ENCODE data around the gene PLEKHN1. TPM values are rescaled to one million over a fixed set of nuclear protein-coding genes. Genes with fewer than 3 reads are reported as not detected.

PLEKHN1 gene
- total and polyA plus RNA-seq, 7 experiments from 2014 or later: 0.18 to 3.0 (median 0.83) TPM; not detected in 1

DNA sequence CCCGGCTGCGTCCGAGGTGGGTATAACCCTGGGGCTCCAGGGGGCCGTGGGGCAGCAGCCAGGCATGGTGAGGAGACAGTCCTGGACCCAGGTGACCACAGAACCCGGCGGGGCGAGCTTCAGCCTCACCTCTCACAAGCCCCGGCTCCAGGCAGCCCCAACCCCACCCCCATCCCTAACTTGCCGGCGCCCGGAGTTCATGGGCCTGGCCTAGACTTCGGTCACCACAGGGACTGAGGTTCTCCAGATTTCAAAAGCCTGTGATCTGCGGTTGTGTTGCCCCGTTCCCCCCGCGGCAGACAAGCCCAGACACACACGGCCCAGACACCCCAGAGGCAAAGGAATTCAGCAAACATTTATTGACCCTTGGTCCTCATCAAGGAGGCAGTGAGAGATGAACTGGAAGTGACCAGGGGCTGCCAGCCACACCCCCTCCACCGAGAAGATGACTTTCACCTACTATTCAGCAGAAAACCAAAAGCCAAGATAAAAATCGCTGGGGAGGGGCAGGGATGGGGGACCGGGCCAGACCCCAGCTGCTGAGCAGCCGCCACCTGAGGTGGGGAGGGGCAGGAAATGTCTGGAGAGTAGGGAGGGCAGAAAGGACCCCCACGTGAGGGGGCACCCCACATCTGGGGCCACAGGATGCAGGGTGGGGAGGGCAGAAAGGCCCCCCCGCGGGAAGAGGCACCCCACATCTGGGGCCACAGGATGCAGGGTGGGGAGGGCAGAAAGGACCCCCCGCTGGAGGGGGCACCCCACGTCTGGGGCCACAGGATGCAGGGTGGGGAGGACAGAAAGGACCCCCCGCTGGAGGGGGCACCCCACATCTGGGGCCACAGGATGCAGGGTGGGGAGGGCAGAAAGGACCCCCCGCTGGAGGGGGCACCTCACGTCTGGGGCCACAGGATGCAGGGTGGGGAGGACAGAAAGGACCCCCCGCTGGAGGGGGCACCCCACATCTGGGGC, 29.7 kb downstream of the PLEKHN1 start:
- ATAC-seq: no peak
- H3K4me1 Mint-ChIP-seq: peaks cover 0 to 25% (median 12%) of the 10 kb centered on the region in 7 donors

GRCh38 chr1:996851-997712, 30.8 kb downstream of the PLEKHN1 start:
- Histone ChIP-seq H3K9me3 (ENCODE audit: control insufficient read depth in 2 of 3, low read length in 3 of 3) (peaks cover 0 to 3% (median 0%) of the 10 kb centered on the region in 3 experiments), H3K27ac (ENCODE audit: low read depth, low read length) (no peak overlapping the region), H3K27me3 (ENCODE audit: control insufficient read depth in 2 of 2, insufficient read depth in 2 of 2, low read length in 2 of 2) (peaks cover 3 to 7% of the 10 kb centered on the region in 2 donors), H3K4me1 (ENCODE audit: control insufficient read depth in 2 of 2, insufficient read depth in 2 of 2, low read length in 2 of 2) (peaks cover 12 to 18% of the 10 kb centered on the region in 2 donors), H3K4me3 (ENCODE audit: low read length) (no peak overlapping the region), H3K36me3 (ENCODE audit: control insufficient read depth in 2 of 3, insufficient read depth in 3 of 3, low read length in 3 of 3) (no peaks in the 10 kb centered on the region)
- DNase-seq (peak in 2 of 9 donors; percentile 5 to 7), ATAC-seq (no peak)
- POLR2A ChIA-PET: no interaction called here
- intact Hi-C loops (cut with micrococcal nuclease): no loop called here
- Mint-ChIP-seq H3K27me3 (peaks cover 2 to 40% (median 5%) of the 10 kb centered on the region in 5 donors), H3K36me3 (peaks cover 0 to 5% (median 0%) of the 10 kb centered on the region in 5 donors), H3K27ac (peak overlapping the region in 1 of 9 donors; percentile 33), H3K9me3 (peaks cover 0 to 9% (median 3%) of the 10 kb centered on the region in 11 donors), H3K4me1 (peaks cover 0 to 25% (median 12%) of the 10 kb centered on the region in 7 donors), H3K4me3 (peak overlapping the region in 5 of 10 donors; percentile 25 to 63 (median 39))
- CTCF ChIA-PET: interaction anchor here (0.9 to 1.3 kb wide), 2 partner anchors 14 to 444 kb away, joined by 3 to 7 read pairs; no protein-coding TSS in a partner anchor

More for the DNA sequence above, 29.7 kb downstream of the PLEKHN1 start:
- Histone ChIP-seq H3K27ac (ENCODE audit: low read depth, low read length) (no peak overlapping the region), H3K4me1 (ENCODE audit: control insufficient read depth in 2 of 2, insufficient read depth in 2 of 2, low read length in 2 of 2) (peaks cover 3 to 10% of the 10 kb centered on the region in 2 donors), H3K4me3 (ENCODE audit: low read length) (no peak overlapping the region), H3K36me3 (ENCODE audit: control insufficient read depth in 2 of 3, insufficient read depth in 3 of 3, low read length in 3 of 3) (no peaks in the 10 kb centered on the region), H3K9me3 (ENCODE audit: control insufficient read depth in 2 of 3, low read length in 3 of 3) (peaks cover 0 to 3% (median 0%) of the 10 kb centered on the region in 3 experiments), H3K27me3 (ENCODE audit: control insufficient read depth in 2 of 2, insufficient read depth in 2 of 2, low read length in 2 of 2) (peaks cover 2 to 4% of the 10 kb centered on the region in 2 donors)
- CTCF ChIA-PET: no interaction called here
- H3K27me3 Mint-ChIP-seq: peaks cover 6 to 38% (median 11%) of the 10 kb centered on the region in 5 donors
- POLR2A ChIA-PET: interaction anchor here (0.7 kb wide), 1 partner anchor 374 kb away, joined by 4 read pairs; no protein-coding TSS in a partner anchor
- intact Hi-C loops (cut with micrococcal nuclease): no loop called here
- peak overlapping the region in 3 of 10 donors; percentile 22 to 39 (median 31) for H3K4me3 Mint-ChIP-seq
- H3K9me3 Mint-ChIP-seq: peaks cover 0 to 11% (median 5%) of the 10 kb centered on the region in 11 donors
- no peak overlapping the region for H3K27ac Mint-ChIP-seq
- H3K36me3 Mint-ChIP-seq: peaks cover 0 to 8% (median 0%) of the 10 kb centered on the region in 5 donors
- peak in 2 of 9 donors; percentile 7 to 11 for DNase-seq

DNA sequence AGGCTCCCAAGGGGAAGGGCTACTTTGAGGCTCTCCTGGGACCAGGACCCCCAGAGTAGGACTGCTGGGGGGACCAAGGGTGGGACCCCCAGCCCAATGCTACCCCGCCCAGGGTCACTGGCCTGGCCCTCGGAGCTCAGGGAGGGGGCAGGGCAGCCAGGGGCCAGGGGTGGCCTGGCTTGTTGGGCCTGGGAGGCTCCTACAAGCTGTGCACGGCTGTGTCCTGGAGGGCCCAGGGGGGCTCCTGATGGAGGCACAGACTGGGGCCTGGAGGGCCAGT, 31.4 kb downstream of the PLEKHN1 start:
- Histone ChIP-seq H3K36me3 (ENCODE audit: control insufficient read depth in 2 of 3, insufficient read depth in 3 of 3, low read length in 3 of 3) (no peaks in the 10 kb centered on the region), H3K4me1 (ENCODE audit: control insufficient read depth in 2 of 2, insufficient read depth in 2 of 2, low read length in 2 of 2) (peaks cover 12 to 18% of the 10 kb centered on the region in 2 donors), H3K27ac (ENCODE audit: low read depth, low read length) (no peak overlapping the region), H3K27me3 (ENCODE audit: control insufficient read depth in 2 of 2, insufficient read depth in 2 of 2, low read length in 2 of 2) (peaks cover 3 to 7% of the 10 kb centered on the region in 2 donors), H3K9me3 (ENCODE audit: control insufficient read depth in 2 of 3, low read length in 3 of 3) (peaks cover 0 to 2% (median 0%) of the 10 kb centered on the region in 3 experiments), H3K4me3 (ENCODE audit: low read length) (no peak overlapping the region)
- ATAC-seq: no peak
- peaks cover 0 to 2% (median 0%) of the 10 kb centered on the region in 5 donors for H3K36me3 Mint-ChIP-seq
- CTCF ChIA-PET: interaction anchor here (0.9 to 1.3 kb wide), 2 partner anchors 15 to 444 kb away, joined by 3 to 7 read pairs; no protein-coding TSS in a partner anchor
- H3K9me3 Mint-ChIP-seq: peaks cover 0 to 4% (median under 1%) of the 10 kb centered on the region in 11 donors
- H3K27me3 Mint-ChIP-seq: peaks cover 0 to 43% (median 5%) of the 10 kb centered on the region in 5 donors
- peak in 2 of 9 donors; percentile 7 to 21 for DNase-seq
- POLR2A ChIA-PET: no interaction called here
- H3K27ac Mint-ChIP-seq: no peak overlapping the region
- intact Hi-C loops (cut with micrococcal nuclease): no loop called here
- H3K4me3 Mint-ChIP-seq: peak overlapping the region in 1 of 10 donors; percentile 46
- H3K4me1 Mint-ChIP-seq: peaks cover 0 to 27% (median 12%) of the 10 kb centered on the region in 7 donors

DNA sequence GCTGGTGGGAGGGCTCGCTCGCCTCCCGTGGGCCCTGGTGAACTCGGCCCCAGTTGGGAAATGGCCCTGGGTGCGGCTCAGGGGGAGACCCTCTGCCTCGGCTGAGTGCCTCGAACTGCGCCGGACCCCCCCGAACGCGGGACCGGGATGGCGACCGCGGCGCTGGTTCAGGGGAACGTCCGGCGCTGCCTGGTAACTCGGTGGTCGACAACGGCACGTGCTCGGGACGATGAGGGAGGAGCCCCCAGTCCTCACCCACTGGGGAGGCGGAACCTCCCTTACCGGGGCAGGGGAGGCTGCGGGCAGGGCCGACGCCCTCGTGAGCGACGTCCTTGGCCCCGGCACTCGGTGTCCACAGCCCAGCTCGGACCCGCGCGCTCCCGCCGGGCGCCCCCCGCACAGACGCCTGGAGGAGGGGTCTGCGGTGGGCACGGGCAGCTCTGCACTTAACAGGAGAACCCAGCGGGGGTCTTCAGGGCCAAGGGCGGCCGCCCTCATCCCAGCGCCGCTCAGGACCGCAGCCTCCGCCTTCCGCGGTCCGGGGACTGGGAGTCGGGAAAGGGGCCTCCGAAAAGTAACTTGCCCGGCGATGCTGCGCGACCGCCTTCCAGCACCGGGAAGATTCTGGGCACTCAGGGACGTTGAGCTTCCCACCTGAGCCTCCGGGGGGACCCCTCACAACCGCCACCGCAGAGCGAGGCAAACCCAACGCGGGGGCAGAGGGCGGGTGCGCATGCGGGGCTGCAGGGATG, 31.9 kb downstream of the PLEKHN1 start:
- H3K27me3 ChIP-seq (ENCODE audit: control insufficient read depth in 2 of 2, insufficient read depth in 2 of 2, low read length in 2 of 2): peaks cover 3 to 7% of the 10 kb centered on the region in 2 donors
- DNase-seq (peak in 3 of 9 donors; percentile 10 to 23 (median 18)), ATAC-seq (no peak)
- Mint-ChIP-seq H3K4me3 (peak overlapping the region in 3 of 10 donors; percentile 26 to 79 (median 42)), H3K27ac (no peak overlapping the region), H3K36me3 (peaks cover 0 to 1% (median 0%) of the 10 kb centered on the region in 5 donors), H3K27me3 (peaks cover 3 to 46% (median 10%) of the 10 kb centered on the region in 5 donors), H3K9me3 (no peaks in the 10 kb centered on the region), H3K4me1 (peaks cover 0 to 27% (median 12%) of the 10 kb centered on the region in 7 donors)
- POLR2A ChIA-PET: no interaction called here
- H3K4me3 ChIP-seq (ENCODE audit: low read length): no peak overlapping the region
- H3K36me3 ChIP-seq (ENCODE audit: control insufficient read depth in 2 of 3, insufficient read depth in 3 of 3, low read length in 3 of 3): no peaks in the 10 kb centered on the region
- CTCF ChIA-PET: interaction anchor here (1.3 kb wide), 1 partner anchor 16 kb away, joined by 3 read pairs; no protein-coding TSS in a partner anchor
- H3K9me3 ChIP-seq (ENCODE audit: control insufficient read depth in 2 of 3, low read length in 3 of 3): no peaks in the 10 kb centered on the region
- H3K4me1 ChIP-seq (ENCODE audit: control insufficient read depth in 2 of 2, insufficient read depth in 2 of 2, low read length in 2 of 2): peaks cover 12 to 18% of the 10 kb centered on the region in 2 donors
- H3K27ac ChIP-seq (ENCODE audit: low read depth, low read length): no peak overlapping the region
- intact Hi-C loops (cut with micrococcal nuclease): no loop called here

DNA sequence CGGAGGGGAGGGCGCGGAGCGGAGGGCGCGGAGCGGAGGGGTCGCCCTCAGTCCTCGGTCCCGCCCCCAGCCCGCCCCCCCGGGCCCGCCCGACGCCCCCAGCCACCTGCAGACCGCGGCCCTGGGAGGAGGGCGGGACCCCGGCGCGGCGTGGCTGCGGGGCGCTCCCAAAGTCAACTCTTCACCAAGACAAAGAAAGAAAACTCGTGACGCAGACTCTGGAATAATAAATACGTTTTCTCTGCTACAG, 32.4 kb downstream of the PLEKHN1 start:
- peak overlapping the region in 4 of 10 donors; percentile 42 to 79 (median 52) for H3K4me3 Mint-ChIP-seq
- peaks cover 3 to 51% (median 12%) of the 10 kb centered on the region in 5 donors for H3K27me3 Mint-ChIP-seq
- intact Hi-C loops (cut with micrococcal nuclease): no loop called here
- ChIA-PET CTCF (interaction anchor here (0.7 kb wide), 1 partner anchor 76 kb away, joined by 3 read pairs; no protein-coding TSS in a partner anchor), POLR2A (no interaction called here)
- no peaks in the 10 kb centered on the region for H3K9me3 ChIP-seq (ENCODE audit: control insufficient read depth in 2 of 3, low read length in 3 of 3)
- H3K36me3 ChIP-seq (ENCODE audit: control insufficient read depth in 2 of 3, insufficient read depth in 3 of 3, low read length in 3 of 3): no peaks in the 10 kb centered on the region
- peaks cover 3 to 7% of the 10 kb centered on the region in 2 donors for H3K27me3 ChIP-seq (ENCODE audit: control insufficient read depth in 2 of 2, insufficient read depth in 2 of 2, low read length in 2 of 2)
- DNase-seq: peak in 3 of 9 donors; percentile 32 to 49 (median 42)
- H3K27ac ChIP-seq (ENCODE audit: low read depth, low read length): no peak overlapping the region
- H3K4me1 ChIP-seq (ENCODE audit: control insufficient read depth in 2 of 2, insufficient read depth in 2 of 2, low read length in 2 of 2): peaks cover 12 to 18% of the 10 kb centered on the region in 2 donors
- no peak overlapping the region for H3K4me3 ChIP-seq (ENCODE audit: low read length)
- H3K36me3 Mint-ChIP-seq: peaks cover 0 to 1% (median 0%) of the 10 kb centered on the region in 5 donors
- no peaks in the 10 kb centered on the region for H3K9me3 Mint-ChIP-seq
- H3K27ac Mint-ChIP-seq: no peak overlapping the region
- ATAC-seq: no peak
- H3K4me1 Mint-ChIP-seq: peaks cover 0 to 27% (median 12%) of the 10 kb centered on the region in 7 donors

Measured in naive thymus-derived CD4-positive, alpha-beta T cell (primary cell).